Heart right ventricle (tissue), 16 donors: Measurements from ENCODE around the gene LRIF1. TPM values are rescaled to one million over a fixed set of nuclear protein-coding genes. Genes with fewer than 3 reads are reported as not detected.
"Not testable (repeated sequence)": the region's sequence is repeated elsewhere in the genome, so short reads cannot be mapped to it uniquely, and the experiment has no call there.

Experiments used
- ATAC-seq, 8 donors: fragments of 200-7000 bp; cut with Tn5 transposase; one replicate each; pipeline ENCODE4 v1.9.1; 2020; ENCODE audit warnings: mild to moderate bottlenecking in 8 of 8, moderate library complexity in 8 of 8, moderate number of reproducible peaks in 1 of 8
- DNase-seq, 2 donors: peaks; one replicate each; pipeline ENCODE4 v3.0.0-alpha.2; 2020
- H3K27ac ChIP-seq, 10 donors: fragments of 200-600 bp; sonication (generic) in 2 of 10; one replicate each; pipeline versions ENCODE4 v1.5.0 to v1.8.0; 2020 to 2022; ENCODE audit warnings: mild to moderate bottlenecking in 3 of 10
- H3K27me3 ChIP-seq, 7 donors: fragments of 200-600 bp; one replicate each; pipeline ENCODE4 v1.8.0; 2021 to 2022; ENCODE audit warnings: mild to moderate bottlenecking in 2 of 7
- H3K36me3 ChIP-seq, 9 donors: fragments of 200-600 bp; sonication (generic) in 1 of 9; one replicate each; pipeline versions ENCODE4 v1.5.0 to v1.8.0; 2020 to 2022; ENCODE audit warnings: mild to moderate bottlenecking in 2 of 9
- H3K4me1 ChIP-seq, 9 donors: fragments of 200-600 bp; sonication (generic) in 1 of 9; one replicate each; pipeline versions ENCODE4 v1.5.0 to v1.8.0; 2020 to 2022; ENCODE audit warnings: mild to moderate bottlenecking in 4 of 9
- H3K4me3 ChIP-seq, 10 donors: fragments of 200-600 bp; sonication (generic) in 2 of 10; one replicate each; pipeline versions ENCODE4 v1.5.0 to v1.8.0; 2020 to 2022; ENCODE audit warnings: mild to moderate bottlenecking in 7 of 10, moderate library complexity in 2 of 10
- H3K9me3 ChIP-seq, 11 donors: fragments of 200-600 bp in 10 of 11; sonication (generic) in 2 of 11; one replicate each; pipeline versions ENCODE4 v1.5.0 to v1.8.0; 2013 to 2022; ENCODE audit warnings: mild to moderate bottlenecking in 2 of 11, control low read depth in 1 of 11, moderate library complexity in 1 of 11
- CTCF ChIP-seq, 9 donors: fragments of 200-600 bp; sonication (generic) in 2 of 9; IDR thresholded peaks; one replicate each; pipeline versions ENCODE4 v1.5.0 to v1.8.0; 2021 to 2022; ENCODE audit warnings: antibody characterized with exemption in 9 of 9, mild to moderate bottlenecking in 5 of 9, moderate library complexity in 1 of 9
- WGBS, 2 donors: extraction: QIAGEN DNeasy Blood & Tissue Kit; methylation state at CpG; one replicate each; pipeline ENCODE4 v1.1.7; 2013; ENCODE audit warnings: inconsistent platforms in 1 of 2; 5-methylcytosine and 5-hydroxymethylcytosine counted together
- intact Hi-C, 10 donors: fragments of 100-400 bp; cut with DNase I; formaldehyde crosslinking; loops; one replicate each; pipeline versions ENCODE4 v1.11.1 to v1.14.2; 2022
- polyA plus RNA-seq, 2 donors: library from polyadenylated mRNA; stranded (reverse); fragments of 200-250 nt; gene quantifications; one replicate each; pipeline ENCODE4 v1.2.3, GENCODE V29; 2013
- total RNA-seq, 10 donors: library from RNA; stranded (reverse); fragmentation: NEBNext Ultra II Directional in 3 of 10; extraction: Animal tissue kit (Norgen Biotek cat#: 25700) in 3 of 10; gene quantifications; one replicate each; pipeline versions ENCODE4 v1.2.1 to v1.2.4, GENCODE V29; 2021 to 2023
- donor health status: Arrhythmogenic right ventricular cardiomyopathy.
- donor health status: ischemic (EF 13 %, LVEDD 7.1; RV severe dilation, severe dysfunction).
- donor health status: healthy with polysubstance abuse.
- donor health status: DM: no; HTN: yes; CAD: no.
- donor health status: DM: no; HTN: no; CAD: no.
- donor health status: ischemic (EF 25% LVEDD 6.9; RV normal size, moderate dysfunction).
- donor health status: ischemic (EF 25% LVEDD 5.7; RV mildly dilated, moderate dysfunction).
- donor health status: healthy.
- donor health status: DM: yes; HTN: yes; CAD: no.
- donor health status: Ischemic cardiomyopathy.
- donor health status: ischemic (EF 35%, LVEDD 5.7; RV mildly dilated, moderate dysfunction).
- donor health status: nonischemic (EF 11% LVEDD 7.7; RV severe dilation, severe dysfunction).
- donor health status: DM: yes; HTN: yes; CAD: no.
- donor health status: PGD.
- donor health status: ischemic (EF 29% LVEDD 5.4; RV normal size, mild dysfunction).
- donor health status: nonischemic (EF 23%, LVEDD 6.1; RV moderate dilation, normal function).

Gene LRIF1
- total and polyA plus RNA-seq, 12 donors, result 7.2 to 21.3 (median 15.8) TPM

GRCh38 chr1:110936567-110936966, 27.2 kb downstream of the LRIF1 start:
- WGBS, 2 donors, result 75 to 93% methylated on average over 1 of the region's 1 CpG
- Histone ChIP-seq H3K4me3 (no peak overlapping the region), H3K27me3 (no peaks in the 10 kb centered on the region), H3K27ac (no peak overlapping the region), H3K4me1 (no peaks in the 10 kb centered on the region), H3K36me3 (no peaks in the 10 kb centered on the region), H3K9me3 (peaks cover 0 to 66% (median 6%) of the 10 kb centered on the region in 11 donors)
- ATAC-seq, result no peak
- intact Hi-C loops, result no loop called here
- DNase-seq, result no peak
- TF ChIP-seq CTCF (IDR thresholded peaks at IDR 0.05), result no peak

DNA sequence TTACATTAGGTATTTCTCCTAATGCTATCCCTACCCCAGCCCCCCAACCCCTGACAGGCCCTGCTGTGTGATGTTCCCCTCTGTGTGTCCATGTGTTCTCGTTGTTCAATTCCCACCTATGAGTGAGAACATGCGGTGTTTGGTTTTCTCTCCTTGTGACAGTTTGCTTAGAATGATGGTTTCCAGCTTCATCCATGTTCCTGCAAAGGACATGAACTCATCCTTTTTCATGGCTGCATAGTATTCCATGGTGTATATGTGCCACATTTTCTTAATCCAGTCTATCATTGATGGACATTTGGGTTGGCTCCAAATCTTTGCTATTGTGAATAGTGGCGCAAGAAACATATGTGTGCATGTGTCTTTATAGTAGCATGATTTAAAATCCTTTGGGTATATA, 32.6 kb downstream of the LRIF1 start:
- H3K4me3 ChIP-seq, DNase-seq, intact Hi-C loops, H3K4me1 ChIP-seq, H3K27ac ChIP-seq, H3K36me3 ChIP-seq, ATAC-seq, H3K27me3 ChIP-seq: not testable (repeated sequence)
- peaks cover 0 to 53% (median 7%) of the 10 kb centered on the region in 11 donors for H3K9me3 ChIP-seq
- 84 to 94% methylated on average over 3 of the region's 3 CpGs for WGBS, 2 donors

GRCh38 chr1:110928904-110929303, 34.8 kb downstream of the LRIF1 start:
- WGBS, 2 donors, result 46 to 52% methylated on average over 2 of the region's 2 CpGs

DNA sequence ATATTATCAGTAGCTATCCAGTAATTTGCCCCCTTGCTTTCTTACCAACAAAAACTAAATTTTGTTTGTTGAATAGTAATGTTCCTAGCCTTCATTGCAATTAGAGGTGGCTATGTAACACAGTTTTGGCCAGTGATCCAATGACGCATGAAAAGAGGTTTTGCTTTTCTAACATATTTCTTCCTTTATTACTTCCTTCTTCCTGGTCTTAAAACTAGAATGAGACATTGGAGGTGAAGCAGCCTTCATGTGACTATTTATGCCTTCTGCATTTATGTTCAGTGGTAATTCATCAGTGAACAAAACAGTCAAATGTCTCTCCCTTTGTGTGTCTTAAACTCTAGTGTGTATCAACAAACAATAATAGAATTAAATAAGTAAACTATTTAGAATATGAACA, 35.5 kb downstream of the LRIF1 start:
- no peaks in the 10 kb centered on the region for H3K27me3 ChIP-seq
- no peak overlapping the region for H3K4me3 ChIP-seq
- ATAC-seq, result no peak
- intact Hi-C loops, result no loop called here
- WGBS, 2 donors, result 71 to 72% methylated on average over 1 of the region's 1 CpG
- H3K27ac ChIP-seq, result no peak overlapping the region
- H3K36me3 ChIP-seq, result no peaks in the 10 kb centered on the region
- peaks cover 0 to 37% (median 0%) of the 10 kb centered on the region in 11 donors for H3K9me3 ChIP-seq
- no peak for DNase-seq
- no peak for TF ChIP-seq CTCF (IDR thresholded peaks at IDR 0.05)
- H3K4me1 ChIP-seq, result no peaks in the 10 kb centered on the region

More at GRCh38 chr1:110928904-110929303, 34.8 kb downstream of the LRIF1 start:
- Histone ChIP-seq H3K9me3 (peaks cover 0 to 37% (median 0%) of the 10 kb centered on the region in 11 donors), H3K36me3 (no peaks in the 10 kb centered on the region), H3K4me1 (no peaks in the 10 kb centered on the region), H3K4me3 (no peak overlapping the region), H3K27me3 (no peaks in the 10 kb centered on the region), H3K27ac (no peak overlapping the region)
- ATAC-seq (no peak), DNase-seq (no peak)
- TF ChIP-seq CTCF (IDR thresholded peaks at IDR 0.05), result no peak
- intact Hi-C loops, result no loop called here

DNA sequence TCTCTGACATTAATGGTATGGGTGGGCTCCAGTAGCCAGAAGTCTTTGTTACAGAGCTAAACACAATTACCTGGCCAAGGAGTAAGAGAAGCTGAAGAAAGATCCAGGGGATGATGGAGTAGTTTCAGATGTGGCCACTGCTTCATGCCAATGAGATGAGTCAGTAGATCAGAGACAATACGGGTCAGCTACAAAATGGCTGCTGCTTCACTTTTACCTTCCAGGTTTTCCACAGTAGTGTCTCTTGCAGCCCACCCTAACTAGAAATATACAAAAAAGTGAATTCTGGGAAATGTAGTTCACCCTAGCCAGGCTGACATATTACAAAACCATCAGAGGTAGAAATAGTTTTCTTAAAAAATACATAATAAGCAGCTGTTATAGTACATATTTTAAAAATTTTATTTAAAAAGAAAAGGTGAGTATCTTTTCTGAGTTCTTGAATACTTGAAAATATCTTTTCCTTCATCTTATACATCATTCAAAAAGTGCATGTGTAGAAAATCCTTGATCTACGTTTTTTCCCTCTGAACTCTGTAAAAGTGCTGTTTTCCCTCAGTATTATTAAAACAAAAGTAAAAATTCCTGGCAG, 36.1 kb downstream of the LRIF1 start:
- ATAC-seq, result no peak
- no peak for DNase-seq
- Histone ChIP-seq H3K27me3 (no peaks in the 10 kb centered on the region), H3K4me3 (no peak overlapping the region), H3K9me3 (peaks cover 0 to 30% (median 0%) of the 10 kb centered on the region in 11 donors), H3K4me1 (no peaks in the 10 kb centered on the region), H3K27ac (no peak overlapping the region), H3K36me3 (no peaks in the 10 kb centered on the region)
- no peak for TF ChIP-seq CTCF (IDR thresholded peaks at IDR 0.05)
- 59 to 67% methylated on average over 2 of the region's 2 CpGs for WGBS, 2 donors
- intact Hi-C loops, result no loop called here
